AG20443 (cell line): ENCODE measurements around the gene SIRT7.
"Not testable (repeated sequence)": the region's sequence is repeated elsewhere in the genome, so short reads cannot be mapped to it uniquely, and the experiment has no call there.

Experiments
- DNase-seq: peaks from one replicate; pipeline ENCODE4 v3.0.0; 2012; ENCODE audit warnings: low spot score, mixed read lengths

SIRT7 gene

DNA sequence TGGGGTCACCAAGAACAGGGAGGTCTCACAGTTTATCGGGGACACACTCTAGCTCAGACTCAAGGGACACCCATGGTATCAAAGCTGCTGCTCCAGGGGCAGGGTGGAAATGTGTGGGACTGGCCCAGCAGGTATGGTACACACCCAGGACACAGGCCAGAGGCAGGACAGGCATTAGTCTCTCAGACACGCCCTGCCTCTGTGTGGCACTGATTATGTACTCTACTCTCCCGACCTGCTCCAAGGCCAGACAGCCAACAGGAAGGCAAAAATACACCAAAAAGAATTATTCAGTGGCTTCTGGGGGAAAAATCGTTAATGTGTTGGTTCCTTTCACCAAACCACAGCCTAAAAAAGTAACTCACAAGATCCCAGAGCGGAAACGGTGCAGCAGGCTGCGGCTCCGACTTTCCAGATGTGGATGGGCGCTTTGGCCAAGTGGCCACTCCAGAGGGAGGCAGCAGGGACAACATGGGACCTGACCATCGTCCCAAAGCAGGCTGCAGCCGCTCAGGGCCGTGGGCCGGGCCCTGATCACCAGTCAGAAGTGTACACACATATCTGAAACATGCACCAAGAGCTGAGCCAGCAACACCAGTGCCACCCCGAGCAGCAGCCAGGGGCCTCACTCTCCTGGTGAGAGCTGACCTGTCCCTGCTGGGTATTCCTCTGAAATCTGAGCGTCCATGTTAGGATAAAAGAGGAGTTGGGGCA is 1.0 kb upstream of the SIRT7 start:
- DNase-seq: no peak

DNA sequence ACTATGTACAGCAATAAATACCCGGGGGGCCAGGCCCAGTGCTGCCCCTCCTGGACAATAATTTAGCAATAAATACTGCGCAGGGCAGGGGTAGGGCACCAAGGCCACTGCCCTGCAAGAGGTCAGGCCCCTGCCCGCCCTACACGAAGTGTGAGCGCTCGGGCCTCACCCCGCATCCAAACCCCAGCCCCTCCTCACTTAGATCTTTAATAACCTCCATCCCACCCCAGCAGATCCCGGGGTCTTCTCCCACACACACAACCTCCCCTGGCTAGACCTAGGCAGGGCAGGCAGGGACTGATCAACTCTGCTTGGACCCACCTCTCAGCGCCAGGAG is 325 bp upstream of the SIRT7 start:
- not testable (repeated sequence) for DNase-seq

DNA sequence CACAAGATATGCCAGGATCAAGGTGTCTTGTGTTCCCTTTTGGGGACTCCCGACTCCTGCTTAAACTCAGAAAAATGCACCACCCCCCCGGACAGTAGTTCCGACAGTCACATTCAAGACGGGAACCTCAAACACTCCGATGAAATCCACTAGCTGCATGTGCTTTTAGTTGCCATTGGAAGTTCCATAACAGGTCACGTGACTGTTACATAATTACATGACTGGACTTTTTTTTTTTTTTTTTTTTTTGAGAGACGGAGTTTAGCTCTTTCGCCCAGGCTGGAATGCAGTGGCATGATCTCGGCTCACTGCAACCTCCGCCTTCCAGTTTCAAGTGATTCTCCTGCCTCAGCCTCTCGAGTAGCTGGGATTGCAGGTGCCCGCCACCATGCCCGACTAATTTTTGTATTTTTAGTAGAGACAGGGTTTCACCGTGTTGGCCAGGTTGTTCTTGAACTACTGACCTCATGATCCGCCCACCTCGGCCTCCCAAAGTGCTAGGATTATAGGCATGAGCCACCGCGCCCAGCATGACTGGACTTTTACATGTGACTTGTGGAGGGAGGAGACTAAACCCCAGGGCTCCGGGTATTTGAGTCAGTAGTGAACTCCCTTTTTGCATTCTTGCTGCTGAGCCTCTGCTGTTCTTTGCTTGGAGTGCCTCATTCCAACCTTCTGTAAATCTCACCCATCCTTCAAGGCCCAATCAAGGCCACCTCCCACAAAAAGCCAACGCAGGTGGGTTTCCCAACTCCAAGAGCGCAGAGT is 1.6 kb downstream of the SIRT7 start:
- peak; percentile 53 for DNase-seq

DNA sequence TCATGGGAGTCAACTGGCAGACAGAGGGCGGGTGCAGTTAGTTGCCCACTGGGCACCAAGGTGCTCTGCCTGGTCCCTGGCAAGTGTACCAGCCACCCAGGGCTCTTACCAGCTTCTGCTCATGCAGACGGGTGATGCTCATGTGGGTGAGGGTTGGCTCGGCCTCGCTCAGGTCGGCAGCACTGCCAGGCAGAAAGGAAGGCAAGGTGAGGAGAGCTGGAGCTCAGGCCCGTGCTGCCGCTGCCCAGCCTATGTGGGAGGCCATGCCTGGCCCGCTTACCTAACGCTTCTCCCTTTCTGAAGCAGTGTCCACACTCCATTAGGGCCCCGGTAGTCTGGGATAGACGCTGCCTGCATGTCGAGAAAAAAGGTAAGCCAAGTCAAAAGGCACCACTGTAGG is 2.6 kb downstream of the SIRT7 start:
- no peak for DNase-seq

DNA sequence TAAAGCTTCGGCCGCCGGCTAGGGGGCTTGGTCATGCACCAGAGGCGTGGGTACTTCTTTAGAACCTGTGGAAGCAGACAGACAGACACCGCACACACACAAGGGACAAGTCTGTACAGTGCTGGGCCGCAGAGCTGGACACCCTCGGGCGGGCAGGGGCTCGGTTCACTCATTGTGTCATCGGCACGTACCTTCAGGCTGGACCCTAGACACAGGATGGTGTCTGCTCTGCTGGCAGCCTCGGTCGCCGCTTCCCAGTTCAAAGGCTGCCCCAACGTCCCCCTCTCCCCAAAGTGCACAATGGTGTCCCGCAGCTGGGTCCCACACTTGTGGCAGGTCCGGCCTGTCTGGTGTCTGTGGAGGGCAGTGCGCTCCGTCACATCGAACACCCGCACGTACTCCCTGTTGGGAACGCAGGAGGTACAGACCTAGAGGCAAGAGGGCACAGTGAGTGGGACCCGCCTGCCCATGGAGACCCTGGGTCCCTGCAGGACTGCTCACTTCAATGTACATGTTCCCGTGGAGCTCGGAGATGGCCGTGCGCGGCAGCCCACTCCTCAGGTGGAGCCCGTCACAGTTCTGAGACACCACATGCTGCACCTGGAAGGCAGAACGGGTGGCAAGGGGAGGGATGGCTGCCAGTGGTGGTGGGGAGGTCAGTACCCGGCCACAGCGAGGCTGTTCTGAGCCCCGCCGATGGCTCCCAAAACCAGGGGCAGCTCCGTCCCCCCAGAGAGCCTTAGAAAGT is 3.7 kb downstream of the SIRT7 start:
- no peak for DNase-seq

DNA sequence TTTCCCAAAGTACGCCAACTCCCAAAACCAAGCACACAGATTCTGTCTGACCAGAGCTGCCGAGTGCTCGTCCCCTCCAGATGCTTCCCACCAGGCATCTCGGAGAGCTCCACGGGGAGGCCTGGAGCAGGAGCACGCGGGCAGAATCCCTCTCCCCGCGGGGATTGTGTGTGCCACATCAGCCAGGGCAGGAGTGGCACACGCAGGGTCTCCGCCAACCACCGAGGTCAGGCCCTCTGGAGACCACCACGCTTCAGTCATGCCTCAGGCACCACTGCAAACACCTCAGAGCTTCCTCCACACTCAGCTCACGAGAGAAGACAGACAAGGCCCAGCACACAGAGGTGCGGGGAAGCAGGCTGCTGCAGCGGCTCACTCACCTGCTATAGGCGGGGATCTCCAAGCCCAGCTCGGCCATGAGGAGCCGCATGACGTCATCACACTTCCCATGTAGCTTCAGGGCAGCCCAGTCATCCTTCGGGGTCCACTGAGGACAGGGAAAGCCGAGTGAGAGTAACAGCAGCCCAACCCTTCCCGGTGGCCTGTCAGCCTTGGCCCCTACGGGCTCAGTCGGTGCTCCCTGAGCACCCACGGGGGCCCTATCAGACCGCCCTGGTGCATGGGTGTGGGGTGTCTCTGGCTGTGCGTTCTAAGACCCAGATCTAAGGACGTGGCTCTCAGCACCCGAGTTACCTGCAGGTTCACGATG is 4.4 kb downstream of the SIRT7 start:
- no peak for DNase-seq

DNA sequence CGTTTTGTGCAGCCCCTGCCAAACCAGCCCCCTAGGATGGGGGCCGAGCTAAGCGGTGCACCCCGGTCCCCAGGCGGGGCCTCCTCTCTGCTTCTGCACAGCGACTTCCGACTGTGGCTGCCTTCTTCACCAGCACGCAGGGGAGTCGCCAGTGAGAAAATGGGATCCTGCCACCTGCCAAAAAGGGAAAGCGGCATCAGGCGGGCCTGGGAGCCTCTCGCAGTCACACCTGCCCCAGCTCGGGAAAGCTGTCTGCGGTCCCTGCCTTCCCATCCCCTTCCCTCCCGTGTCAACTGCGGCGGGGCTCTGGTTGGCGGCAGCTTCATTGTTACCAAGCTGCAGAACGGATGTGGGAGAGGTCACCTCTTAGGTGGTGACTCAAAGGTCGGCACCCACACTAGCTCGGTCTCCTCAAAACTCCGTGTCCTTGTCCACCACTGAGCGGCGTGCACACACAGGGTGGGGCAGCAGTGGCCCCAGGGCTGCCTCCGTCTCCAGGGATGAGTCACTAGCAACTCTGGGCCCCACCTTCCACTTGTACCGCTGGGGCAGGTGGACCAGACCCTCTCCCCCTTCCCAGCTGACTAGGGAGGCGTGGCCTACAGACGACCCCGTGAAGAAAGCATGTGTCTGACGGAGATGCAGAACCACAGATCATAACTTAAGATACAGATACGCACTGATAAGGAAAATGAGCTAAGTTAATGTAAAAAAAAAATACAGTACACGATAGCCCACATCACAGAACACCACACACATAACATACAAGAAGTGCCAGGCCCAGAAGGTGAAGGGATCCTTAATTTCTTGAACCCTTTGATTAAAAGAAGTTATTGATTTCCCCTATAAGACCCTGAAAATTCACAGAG is 5.3 kb downstream of the SIRT7 start:
- no peak for DNase-seq

DNA sequence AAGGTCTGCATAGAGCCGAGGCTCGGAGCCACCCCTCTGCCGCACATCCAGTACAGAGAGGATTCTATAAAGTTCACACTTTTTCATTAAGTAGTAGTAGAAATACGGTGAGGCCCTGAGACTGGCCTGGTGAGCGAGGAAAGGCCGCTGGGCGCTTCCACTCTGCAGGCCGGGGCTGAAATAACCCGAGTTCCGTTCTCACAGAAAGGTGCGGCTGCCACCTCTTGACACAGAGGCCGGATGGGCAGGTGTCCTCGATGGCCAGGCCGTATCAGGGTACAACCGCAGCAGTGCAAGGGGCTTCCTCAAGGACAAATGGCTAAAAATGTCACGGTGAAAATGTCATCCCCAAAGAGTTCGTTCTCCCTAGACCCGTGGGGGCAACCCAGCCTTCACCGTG is 6.0 kb downstream of the SIRT7 start:
- no peak for DNase-seq

DNA sequence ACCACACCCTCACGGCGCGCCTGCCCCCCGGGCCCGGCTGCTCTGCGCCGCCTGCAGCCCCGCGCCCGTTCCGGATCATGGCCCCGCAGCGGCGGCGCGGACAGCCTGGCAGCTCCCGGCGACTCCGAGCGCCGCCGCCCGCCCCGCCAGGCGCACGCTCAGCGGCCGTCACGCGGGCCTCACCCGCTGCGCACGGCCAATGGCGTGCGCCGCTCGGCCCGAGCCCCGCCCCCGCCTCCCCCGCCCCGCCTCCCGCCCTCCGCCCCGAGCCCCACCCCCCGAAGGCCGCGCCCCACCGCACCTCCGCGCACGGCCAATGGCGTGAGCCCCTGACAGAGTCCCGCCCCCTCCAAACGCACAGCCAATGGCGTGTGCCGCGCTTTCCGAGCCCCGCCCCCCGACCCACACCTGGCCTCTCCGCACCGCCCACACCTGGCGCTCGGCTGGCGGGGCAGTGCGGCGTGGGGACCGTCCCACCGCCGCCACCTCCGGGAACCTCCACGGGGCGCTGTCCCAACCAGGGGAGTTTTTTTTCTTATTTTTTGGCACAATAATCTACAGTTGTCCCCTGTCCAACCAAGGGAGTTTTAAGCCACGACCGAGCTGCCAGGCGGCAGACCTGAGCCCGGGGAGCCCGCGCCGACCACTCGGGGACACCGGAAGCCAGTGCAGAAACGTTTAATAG is 6.6 kb downstream of the SIRT7 start, which contains the start of gene PCYT2:
Gene PCYT2 (minus strand): TSS at position 123 of the 685 bp plus-strand sequence. CDS start 44 bp downstream, at position 79.
- peak; percentile 99 for DNase-seq

DNA sequence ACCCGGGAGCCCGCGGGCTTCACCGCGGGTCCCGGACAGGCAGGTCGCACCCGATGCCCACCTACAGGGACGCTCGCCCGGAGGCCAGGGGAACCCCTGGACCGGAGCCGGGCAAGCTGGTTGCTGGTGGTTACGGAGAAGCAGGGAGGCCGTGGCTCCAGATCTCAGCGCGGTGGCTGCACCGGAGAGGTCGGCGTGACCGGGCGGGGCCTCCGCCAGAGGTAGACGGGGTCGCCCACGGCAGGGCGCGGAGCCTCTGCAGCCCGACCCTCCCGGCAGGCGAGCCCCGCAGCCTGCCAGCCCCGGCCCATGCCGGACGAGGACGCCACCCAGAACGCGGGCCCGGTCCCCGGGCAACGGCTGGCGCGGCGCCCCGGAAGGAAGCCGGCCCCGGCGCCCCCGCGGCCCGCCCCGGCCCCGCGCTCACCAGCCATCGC is 7.1 kb downstream of the SIRT7 start:
- DNase-seq: peak; percentile 53

DNA sequence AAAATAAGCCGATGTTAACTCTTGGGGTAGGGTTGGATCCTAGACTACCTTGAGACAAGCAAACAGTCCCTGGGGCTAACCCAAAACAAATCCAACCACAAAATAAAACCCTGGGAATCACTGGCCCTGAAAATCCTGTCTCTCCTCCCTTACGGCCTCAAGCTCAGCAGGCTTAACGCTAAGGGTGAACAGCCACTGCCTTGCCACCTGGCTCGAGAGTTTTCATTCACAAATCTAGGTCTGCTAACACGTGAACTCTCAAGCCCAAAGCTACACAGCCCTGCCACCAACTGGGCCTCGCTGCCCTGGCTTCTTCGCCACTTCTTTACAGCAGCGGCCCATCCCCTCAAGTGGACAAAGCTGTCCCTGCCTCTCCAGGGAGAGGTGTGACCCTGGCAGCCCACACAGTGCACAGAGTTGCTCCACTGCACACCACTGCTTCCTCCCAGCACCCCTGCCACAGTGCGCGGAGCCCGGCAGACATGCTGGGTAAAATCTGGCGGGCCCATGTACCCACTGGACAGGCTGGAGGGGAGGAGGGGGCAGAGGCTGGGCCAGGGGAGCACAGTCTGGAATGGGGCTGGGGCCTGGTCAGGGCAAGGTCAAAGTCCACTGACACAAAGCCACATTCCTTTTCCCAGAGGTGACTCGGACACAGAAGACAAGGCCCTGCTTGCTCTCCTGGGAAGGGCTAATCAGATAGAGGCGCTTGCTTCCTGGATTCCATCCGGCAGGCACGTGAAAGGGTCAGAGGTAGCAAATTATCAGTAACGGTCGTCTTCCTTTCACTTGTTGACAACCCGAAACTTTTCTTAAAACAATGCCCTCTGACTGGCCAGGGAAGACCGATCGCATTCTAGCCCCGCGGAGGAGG is 7.8 kb downstream of the SIRT7 start:
- no peak for DNase-seq

DNA sequence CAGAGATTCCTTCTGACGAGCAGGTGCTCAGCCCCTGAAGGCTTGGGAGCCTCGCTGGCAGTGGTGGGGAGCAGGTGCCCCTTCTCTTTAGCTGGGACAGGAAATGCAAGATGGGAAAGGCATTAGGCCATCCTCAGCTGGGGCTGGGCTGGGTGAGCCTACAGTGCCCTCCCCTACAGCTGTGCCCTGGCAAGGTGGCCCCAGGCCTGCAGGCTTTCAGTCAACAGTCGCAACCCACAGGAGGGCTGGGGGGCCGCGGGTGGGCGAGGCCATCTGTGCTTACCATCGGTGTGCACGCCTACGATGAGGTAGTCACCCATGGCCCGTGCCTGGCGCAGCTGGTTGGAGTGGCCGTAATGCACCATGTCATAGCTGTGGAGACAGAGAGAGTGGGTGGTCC is 8.7 kb downstream of the SIRT7 start:
- no peak for DNase-seq

DNA sequence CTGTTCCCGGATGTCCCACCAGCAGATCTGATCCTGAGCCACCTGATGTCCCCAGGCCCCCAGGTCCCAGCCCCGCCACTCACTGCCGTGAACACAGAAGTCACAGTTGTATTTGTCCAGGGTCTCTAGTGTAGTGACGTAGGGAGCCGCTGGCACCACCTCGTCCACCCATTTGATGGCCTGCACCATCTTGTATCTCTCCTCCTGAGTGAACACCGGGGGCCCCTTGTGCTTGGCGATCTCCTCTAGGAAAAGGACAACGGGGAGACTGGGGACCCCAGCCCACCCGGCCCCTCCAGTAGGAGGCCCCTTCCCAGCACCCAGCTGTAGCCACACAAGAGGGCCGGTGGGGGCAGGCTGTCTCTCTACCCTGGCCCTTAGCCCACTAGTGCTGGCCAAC is 9.2 kb downstream of the SIRT7 start:
- no peak for DNase-seq

DNA sequence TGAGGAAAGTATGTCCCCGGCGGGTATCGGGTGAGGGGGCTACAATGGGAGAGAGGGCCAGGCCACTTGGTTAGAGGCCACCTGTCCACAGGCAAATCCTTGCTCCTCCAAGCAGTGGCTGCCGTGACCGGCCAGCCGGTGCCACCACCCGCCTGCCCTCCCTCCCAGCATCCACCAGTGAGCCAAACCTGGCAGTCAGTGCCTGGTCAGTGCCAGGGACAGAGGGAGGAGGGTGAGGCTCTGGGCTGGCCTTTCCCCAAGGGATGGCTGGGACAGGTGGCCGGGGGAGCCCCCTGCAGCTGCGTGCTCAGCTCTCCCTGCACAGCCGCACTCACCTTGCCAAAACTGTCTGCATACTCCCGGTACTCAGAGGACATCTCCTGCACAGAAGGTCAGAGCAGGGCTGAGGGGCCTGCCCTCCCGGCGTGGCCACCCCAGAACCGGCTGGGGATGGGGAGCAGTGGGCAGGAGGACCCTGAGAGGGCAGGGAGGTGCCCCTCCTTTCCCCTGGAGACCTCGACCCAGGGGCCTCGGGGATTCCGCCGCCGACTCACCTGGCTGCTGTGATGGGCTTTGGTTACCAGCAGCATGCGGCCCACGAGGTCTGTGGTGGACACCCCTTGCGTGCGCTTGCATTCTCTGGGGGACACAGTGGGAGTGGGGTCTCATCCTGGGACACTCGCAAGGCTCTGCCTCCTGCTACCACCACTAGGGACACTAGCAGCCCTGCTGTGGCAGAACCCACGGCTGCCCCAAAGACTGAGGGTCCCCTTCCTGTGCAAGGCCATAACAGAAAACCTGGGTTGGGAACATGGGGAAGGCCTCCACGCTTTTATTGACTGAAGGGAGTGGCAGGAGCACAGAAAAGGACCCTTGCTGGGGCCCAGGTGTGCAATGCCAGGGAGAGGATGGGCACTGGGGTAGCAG is 10.5 kb downstream of the SIRT7 start:
- no peak for DNase-seq

DNA sequence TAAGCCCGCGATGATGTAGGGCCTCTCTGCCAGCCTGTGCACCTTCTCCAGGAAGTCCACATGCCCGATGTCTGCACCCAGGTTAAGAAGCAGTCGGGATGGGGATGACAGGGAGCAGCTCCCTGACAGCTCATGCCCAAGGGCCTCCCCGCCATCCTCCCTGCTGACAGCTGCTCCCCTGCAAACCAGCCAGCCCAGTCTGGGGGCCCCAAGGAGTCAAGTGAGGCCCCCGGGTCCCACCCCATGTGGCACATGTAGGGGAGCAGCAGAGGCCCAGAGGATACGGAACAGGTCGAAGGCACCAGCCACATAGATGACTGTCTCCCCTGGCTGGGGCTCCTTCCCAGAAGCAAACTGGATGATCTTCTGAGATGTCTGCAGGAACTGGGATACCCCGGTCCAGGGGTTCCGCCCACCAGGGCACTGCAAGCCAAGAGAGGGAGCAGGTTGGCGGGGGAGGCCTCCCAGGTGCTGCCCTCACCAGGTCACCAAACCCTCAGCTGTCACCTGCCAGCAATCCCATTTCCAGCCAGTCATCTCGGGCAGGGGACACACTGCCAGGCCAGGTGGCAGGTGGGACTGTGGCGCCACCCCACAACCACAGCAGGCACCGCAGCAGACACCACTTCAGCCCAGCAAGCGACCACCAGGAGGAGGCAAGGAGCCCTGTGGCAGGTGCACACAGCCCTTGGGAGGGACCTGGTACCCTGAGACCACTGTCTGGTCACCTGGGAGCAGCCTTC is 11.3 kb downstream of the SIRT7 start:
- no peak for DNase-seq

DNA sequence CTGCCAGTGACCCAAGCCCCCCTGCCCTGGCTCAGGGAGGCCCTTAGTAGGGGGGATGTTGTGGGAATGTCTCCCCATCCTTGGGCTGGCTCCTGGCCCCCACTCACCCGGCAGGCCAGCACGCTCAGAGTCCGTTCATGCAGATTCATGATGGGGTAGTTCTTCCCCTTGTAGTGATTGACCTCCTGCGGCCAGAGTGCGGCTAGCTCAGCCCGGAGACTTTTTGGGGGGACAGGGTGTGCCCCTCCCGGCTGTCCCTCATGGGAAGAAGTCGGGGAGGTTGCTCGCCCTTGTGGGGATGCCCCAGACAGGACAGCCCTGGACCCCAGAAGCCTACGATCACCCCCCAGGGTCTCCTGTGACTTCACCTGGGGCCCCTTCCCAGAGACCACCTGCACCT is 12.0 kb downstream of the SIRT7 start:
- DNase-seq: no peak

DNA sequence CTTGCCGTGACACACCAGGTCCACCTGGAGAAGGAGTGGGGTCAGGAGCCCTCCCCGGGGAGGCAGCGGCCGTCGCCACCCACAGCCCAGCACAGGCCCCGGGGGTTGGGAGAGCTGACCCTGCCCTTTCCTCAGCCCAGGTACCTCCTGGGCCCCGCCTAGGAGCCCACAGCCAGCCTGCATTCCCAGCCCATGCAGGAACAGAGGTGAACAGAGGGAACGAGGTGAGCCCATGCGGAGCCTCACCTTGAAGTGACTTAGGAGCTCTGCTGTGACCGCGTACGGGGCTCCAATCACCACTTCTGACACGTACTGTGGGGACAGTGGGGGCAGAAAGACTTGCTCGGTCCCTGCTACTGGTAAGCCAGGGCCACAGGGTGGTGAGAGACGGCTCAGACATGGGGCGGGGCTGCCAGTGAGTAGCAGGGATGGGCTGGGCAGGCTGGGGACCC is 12.5 kb downstream of the SIRT7 start:
- no peak for DNase-seq
